Pancreas (tissue), 10 donors: ENCODE results near the gene LRP1B. TPM values are rescaled to one million over a fixed set of nuclear protein-coding genes. Genes with fewer than 3 reads are reported as not detected.

ENCODE experiments used
- ATAC-seq, 4 donors: fragments of 200-7000 bp; cut with Tn5 transposase; one replicate each; pipeline versions ENCODE4 v1.8.0 to v1.9.1; 2020; ENCODE audit warnings: mild to moderate bottlenecking in 4 of 4, moderate library complexity in 4 of 4
- DNase-seq, 6 donors: peaks; one replicate each; pipeline ENCODE4 v3.0.0-alpha.2; 2020
- FAIRE-seq: peaks from 2 replicates; lab custom pipeline; 2012; peaks lifted over from hg19 to GRCh38; lab: Jason Lieb, UNC
- H3K27ac ChIP-seq, 4 donors: fragments of 200-600 bp; sonication (generic); 1 replicate in 3 of 4; 2 replicates in 1 of 4; pipeline versions ENCODE4 v1.5.0 to v1.8.0; 2020
- H3K27me3 ChIP-seq, 4 donors: fragments of 200-600 bp; one replicate each; pipeline ENCODE4 v1.8.0; 2021
- H3K36me3 ChIP-seq, 3 donors: fragments of 200-600 bp; sonication (generic) in 1 of 3; one replicate each; pipeline versions ENCODE4 v1.5.0 to v1.8.0; 2020 to 2021
- H3K4me1 ChIP-seq, 3 donors: fragments of 200-600 bp; one replicate each; pipeline ENCODE4 v1.8.0; 2021
- H3K4me3 ChIP-seq, 4 donors: fragments of 200-600 bp; sonication (generic) in 2 of 4; one replicate each; pipeline versions ENCODE4 v1.5.0 to v1.8.0; 2020 to 2021
- H3K9me3 ChIP-seq, 4 donors: fragments of 200-600 bp; one replicate each; pipeline ENCODE4 v1.8.0; 2021
- CTCF ChIP-seq, 4 donors: fragments of 200-600 bp; sonication (generic) in 3 of 4; IDR thresholded peaks; one replicate each; pipeline versions ENCODE4 v1.5.0 to v1.8.0; 2021; ENCODE audit warnings: antibody characterized with exemption in 4 of 4
- WGBS, 2 donors: extraction: QIAGEN DNeasy Blood & Tissue Kit; methylation state at CpG; one replicate each; pipeline ENCODE4 v1.1.7; 2013; 5-methylcytosine and 5-hydroxymethylcytosine counted together
- intact Hi-C, 3 donors: fragments of 100-400 bp; cut with DNase I; formaldehyde crosslinking; loops; one replicate each; pipeline versions ENCODE4 v1.11.1 to v1.14.2; 2022
- polyA plus RNA-seq, 2 donors: library from polyadenylated mRNA; stranded (reverse); fragments of 200-250 nt; gene quantifications; one replicate each; pipeline ENCODE4 v1.2.3, GENCODE V29; 2013
- total RNA-seq, 6 donors: library from RNA; stranded (reverse); fragmentation: NEBNext Ultra II Directional in 4 of 6; extraction: Animal tissue kit (Norgen Biotek cat#: 25700) in 4 of 6; gene quantifications; one replicate each; pipeline versions ENCODE4 v1.2.1 to v1.2.4, GENCODE V29; 2021 to 2023
- donor health status: healthy with polysubstance abuse.
- donor health status: DM: no; HTN: no; CAD: no; lungs with moderate emphysema.
- donor health status: DM: no; HTN: no; CAD: no.
- donor health status: control.
- donor health status: control.
- donor health status: Bipolar disorder and iron deficiency.
- donor health status: DM: yes; HTN: yes; CAD: no.
- donor health status: DM: no; HTN: no; CAD: no.
- donor health status: DM: no; HTN: no; CAD: no.
- donor health status: DM: yes; HTN: yes; CAD: no.

LRP1B gene
- total and polyA plus RNA-seq, 8 donors: 0.06 to 0.55 (median 0.25) TPM

GRCh38 chr2:140473851-140474250, 1657.0 kb downstream of the LRP1B start:
- H3K36me3 ChIP-seq: no peaks in the 10 kb centered on the region
- DNase-seq (no peak), FAIRE-seq (no peak), ATAC-seq (no peak)
- no peak overlapping the region for H3K4me3 ChIP-seq
- intact Hi-C loops: no loop called here
- H3K27me3 ChIP-seq: peaks cover 0 to 3% (median 0%) of the 10 kb centered on the region in 4 donors
- WGBS, 2 donors: 44% methylated on average over 1 of the region's 1 CpG
- H3K9me3 ChIP-seq: no peaks in the 10 kb centered on the region
- no peak for TF ChIP-seq CTCF (IDR thresholded peaks at IDR 0.05)
- no peaks in the 10 kb centered on the region for H3K4me1 ChIP-seq
- H3K27ac ChIP-seq: no peak overlapping the region

DNA sequence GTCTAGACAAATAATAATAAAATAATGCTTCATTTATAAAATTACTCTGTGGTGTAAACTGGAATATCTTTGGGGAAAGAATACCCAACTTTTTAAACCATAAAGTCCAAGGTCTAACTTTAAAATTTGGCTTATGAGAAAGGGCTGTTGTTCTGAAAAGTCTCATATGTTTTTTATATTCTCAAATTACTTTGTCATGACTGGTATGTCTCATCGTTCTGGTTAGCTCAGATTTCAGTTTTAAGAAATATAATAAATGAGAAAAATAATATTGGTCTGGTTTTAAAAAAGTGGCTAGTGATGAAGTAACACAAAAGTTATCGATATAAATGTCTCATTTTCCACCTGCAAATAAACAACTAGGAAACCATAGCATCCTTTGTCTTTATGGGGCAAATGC, 1658.1 kb downstream of the LRP1B start:
- intact Hi-C loops: no loop called here
- 53 to 62% methylated on average over 2 of the region's 2 CpGs for WGBS, 2 donors
- no peak for ATAC-seq

GRCh38 chr2:140465301-140465700, 1665.5 kb downstream of the LRP1B start:
- 74 to 78% methylated on average over 2 of the region's 2 CpGs for WGBS, 2 donors
- DNase-seq (no peak), ATAC-seq (no peak), FAIRE-seq (no peak)
- no peak overlapping the region for H3K27ac ChIP-seq
- H3K4me3 ChIP-seq: no peak overlapping the region
- intact Hi-C loops: no loop called here
- H3K36me3 ChIP-seq: no peaks in the 10 kb centered on the region
- no peak for TF ChIP-seq CTCF (IDR thresholded peaks at IDR 0.05)
- H3K27me3 ChIP-seq: no peaks in the 10 kb centered on the region
- H3K9me3 ChIP-seq: no peaks in the 10 kb centered on the region
- no peaks in the 10 kb centered on the region for H3K4me1 ChIP-seq

More for the DNA sequence above, 1658.1 kb downstream of the LRP1B start:
- no peak for TF ChIP-seq CTCF (IDR thresholded peaks at IDR 0.05)
- no peak overlapping the region for H3K27ac ChIP-seq
- no peak overlapping the region for H3K4me3 ChIP-seq
- no peaks in the 10 kb centered on the region for H3K36me3 ChIP-seq
- FAIRE-seq (no peak), DNase-seq (no peak)
- peaks cover 0 to 3% (median 0%) of the 10 kb centered on the region in 4 donors for H3K27me3 ChIP-seq
- H3K9me3 ChIP-seq: no peaks in the 10 kb centered on the region
- no peaks in the 10 kb centered on the region for H3K4me1 ChIP-seq

- no peak overlapping the region for H3K4me3 ChIP-seq
- H3K27me3 ChIP-seq: no peaks in the 10 kb centered on the region
- no peaks in the 10 kb centered on the region for H3K36me3 ChIP-seq
- no peak for TF ChIP-seq CTCF (IDR thresholded peaks at IDR 0.05)
- no peaks in the 10 kb centered on the region for H3K4me1 ChIP-seq
- H3K27ac ChIP-seq: no peak overlapping the region
- intact Hi-C loops: no loop called here
- no peaks in the 10 kb centered on the region for H3K9me3 ChIP-seq
- no peak for ATAC-seq
- DNase-seq: no peak
- no peak for FAIRE-seq
- WGBS, 2 donors: 50 to 53% methylated on average over 4 of the region's 4 CpGs
Observed at GRCh38 chr2:140462990-140463389, 1667.8 kb downstream of the LRP1B start.

DNA sequence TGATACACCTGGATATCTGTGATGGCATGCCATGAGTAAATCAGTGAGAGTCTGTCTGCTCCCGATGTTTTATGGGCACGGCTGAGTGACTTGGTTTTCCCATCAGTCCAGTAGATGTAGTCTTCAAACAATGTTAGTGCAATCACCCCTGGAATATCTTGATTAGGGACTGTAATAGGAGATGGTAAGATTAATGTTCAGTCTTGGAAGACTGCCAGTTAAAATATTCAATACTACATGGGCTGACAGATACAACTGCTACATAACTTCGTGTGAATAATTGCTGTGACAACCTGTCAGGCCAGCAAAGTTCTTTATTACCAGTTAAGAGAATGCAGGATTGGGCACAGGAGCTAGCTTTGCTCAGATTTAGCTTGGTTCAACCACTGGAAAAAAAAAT, 1673.3 kb downstream of the LRP1B start:
- Histone ChIP-seq H3K36me3 (no peaks in the 10 kb centered on the region), H3K27me3 (no peaks in the 10 kb centered on the region), H3K9me3 (no peaks in the 10 kb centered on the region), H3K27ac (no peak overlapping the region), H3K4me3 (no peak overlapping the region), H3K4me1 (no peaks in the 10 kb centered on the region)
- intact Hi-C loops: no loop called here
- WGBS, 2 donors: 26 to 33% methylated on average over 3 of the region's 3 CpGs
- no peak for FAIRE-seq
- TF ChIP-seq CTCF (IDR thresholded peaks at IDR 0.05): no peak
- no peak for ATAC-seq
- DNase-seq: no peak
